CD4-positive, alpha-beta T cell treated with Interleukin-4 for 1 hour (primary cell): ENCODE data around the gene ZDHHC1.
A peak's percentile ranks its signal among the peaks of the same experiment; 100 is the strongest.

Experiments used
- DNase-seq, 2 donors: peaks; one replicate each; pipeline ENCODE4 v3.0.0-alpha.2; 2020 to 2022

Gene ZDHHC1

DNA sequence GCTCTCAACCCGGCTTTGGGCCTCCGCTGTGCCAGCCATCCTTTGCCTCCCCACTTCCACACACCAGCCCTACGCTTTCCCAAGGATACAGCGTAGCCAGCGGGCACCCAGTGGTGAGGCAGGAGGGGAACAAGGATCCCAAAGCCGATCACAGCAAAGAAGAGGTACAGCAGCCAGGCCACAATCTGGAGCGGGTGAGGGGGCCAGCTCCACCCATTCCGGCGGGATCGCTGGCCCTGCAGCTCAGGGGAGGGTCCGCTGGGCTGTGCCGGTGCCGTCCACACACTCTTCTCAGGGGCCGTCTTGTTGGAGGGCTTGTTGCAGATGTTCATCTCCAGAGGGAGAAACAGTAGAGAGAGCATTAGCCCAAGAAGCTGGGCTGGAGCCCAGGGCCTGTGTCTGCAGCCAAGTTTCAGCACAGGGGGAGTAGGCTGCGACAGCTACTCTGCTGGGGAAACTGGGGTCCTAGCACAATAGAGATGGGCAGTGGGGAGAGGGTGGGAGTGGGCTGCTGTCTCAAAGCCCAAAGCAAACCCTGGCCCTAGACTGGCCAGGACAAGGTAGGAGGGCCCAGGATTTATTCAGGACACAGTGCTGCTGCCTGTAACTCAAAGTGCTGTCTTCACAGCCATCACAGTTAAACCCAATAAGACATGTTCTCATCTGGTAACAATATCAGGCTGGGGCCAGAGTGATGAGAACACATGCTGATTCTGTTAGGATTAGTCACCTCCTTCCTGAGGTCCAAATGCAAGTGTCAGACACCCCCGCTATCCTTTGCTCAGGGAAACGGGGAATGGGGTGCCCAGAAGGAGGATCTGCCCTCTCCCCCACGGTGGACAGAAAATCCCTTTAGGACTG is 9.9 kb downstream of the ZDHHC1 start:
- no peak for DNase-seq

DNA sequence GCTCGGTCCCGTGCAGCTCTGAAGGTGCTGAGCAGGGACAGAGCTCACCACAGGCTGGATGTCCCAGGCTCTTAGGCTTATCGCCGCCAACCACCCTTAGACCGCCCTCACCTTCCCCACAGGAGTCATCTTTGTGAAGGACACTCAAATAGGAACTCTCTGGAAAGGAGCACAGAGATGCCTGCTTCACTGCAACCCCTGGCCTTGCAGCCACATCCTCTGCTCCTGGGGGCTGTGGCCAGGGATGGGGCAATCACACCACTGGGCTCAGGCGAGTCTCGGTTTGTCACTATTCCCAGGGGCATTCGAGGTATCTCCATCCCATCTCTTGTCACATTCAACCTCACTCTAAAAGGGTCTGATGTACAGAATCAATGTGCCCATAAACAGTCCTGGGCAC is 10.9 kb downstream of the ZDHHC1 start:
- DNase-seq, result no peak

DNA sequence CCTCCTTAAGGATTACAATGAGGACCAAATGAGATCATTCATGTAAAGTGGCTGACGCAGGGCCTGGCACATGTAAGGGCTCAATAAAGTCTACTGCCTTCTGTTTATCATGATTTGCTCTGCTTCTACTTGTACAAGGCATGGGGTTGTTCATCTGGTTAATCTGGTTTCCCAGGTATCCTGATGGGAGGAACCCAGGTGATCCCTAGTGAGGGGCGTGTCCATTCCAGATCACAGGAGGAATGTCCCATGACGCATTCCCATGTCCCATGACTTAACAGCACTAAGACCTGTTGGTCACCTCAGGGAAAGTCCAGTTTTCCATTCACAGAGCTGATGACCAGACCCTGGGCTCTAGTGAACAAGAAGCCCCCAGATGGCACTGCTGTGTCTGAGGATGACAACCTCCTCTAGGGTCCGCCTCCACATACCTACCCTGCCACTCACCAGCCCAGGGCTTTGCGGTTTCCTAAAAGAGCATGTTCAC is 11.5 kb downstream of the ZDHHC1 start:
- no peak for DNase-seq

DNA sequence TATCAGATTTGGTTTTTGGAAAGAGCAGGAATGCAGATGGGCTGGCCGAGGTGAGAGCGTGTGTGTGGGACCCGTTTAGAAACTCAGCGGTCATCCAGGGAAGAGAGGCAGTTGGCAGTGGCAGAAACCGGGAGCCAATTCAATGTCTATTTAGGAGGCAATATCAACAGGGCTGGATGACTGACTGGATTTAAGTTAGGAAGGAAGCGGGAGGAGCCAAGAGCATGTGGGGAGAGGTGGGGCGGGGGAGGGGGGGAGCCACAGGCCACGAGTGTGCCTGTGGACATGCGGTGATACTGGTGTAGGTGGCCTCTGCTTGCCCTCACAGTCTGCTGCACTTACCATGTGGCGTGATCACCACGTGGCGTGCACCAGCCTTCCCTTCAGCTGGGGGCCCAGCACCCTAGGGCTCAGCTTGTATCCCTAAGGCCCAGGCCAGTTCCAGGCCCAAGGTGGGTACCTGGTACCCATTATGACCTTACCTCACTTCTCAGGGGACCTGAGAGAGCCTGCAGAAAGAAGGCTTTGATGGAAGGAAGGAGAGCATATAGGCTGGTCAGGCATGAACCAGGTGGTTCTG is 12.2 kb downstream of the ZDHHC1 start:
- DNase-seq, result no peak

DNA sequence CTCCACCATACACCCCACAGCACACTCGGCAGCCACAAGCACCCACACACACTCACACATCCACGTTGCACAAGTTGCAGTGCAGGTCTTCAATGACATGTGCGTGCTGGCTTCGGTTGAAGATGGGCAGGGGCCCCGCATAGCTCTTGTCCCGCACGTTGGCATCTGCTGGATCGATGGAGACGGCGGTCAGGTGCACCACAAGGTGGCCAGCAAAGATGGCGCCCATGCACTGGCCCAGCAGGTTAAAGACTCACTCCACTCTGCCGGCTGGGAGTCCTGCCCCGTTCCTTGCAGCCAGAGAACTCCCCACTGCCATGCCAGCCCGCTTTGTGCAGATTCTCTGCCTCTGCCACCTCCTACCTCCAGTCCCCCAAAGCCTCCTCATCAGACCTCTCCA is 15.4 kb downstream of the ZDHHC1 start:
- DNase-seq, result no peak

DNA sequence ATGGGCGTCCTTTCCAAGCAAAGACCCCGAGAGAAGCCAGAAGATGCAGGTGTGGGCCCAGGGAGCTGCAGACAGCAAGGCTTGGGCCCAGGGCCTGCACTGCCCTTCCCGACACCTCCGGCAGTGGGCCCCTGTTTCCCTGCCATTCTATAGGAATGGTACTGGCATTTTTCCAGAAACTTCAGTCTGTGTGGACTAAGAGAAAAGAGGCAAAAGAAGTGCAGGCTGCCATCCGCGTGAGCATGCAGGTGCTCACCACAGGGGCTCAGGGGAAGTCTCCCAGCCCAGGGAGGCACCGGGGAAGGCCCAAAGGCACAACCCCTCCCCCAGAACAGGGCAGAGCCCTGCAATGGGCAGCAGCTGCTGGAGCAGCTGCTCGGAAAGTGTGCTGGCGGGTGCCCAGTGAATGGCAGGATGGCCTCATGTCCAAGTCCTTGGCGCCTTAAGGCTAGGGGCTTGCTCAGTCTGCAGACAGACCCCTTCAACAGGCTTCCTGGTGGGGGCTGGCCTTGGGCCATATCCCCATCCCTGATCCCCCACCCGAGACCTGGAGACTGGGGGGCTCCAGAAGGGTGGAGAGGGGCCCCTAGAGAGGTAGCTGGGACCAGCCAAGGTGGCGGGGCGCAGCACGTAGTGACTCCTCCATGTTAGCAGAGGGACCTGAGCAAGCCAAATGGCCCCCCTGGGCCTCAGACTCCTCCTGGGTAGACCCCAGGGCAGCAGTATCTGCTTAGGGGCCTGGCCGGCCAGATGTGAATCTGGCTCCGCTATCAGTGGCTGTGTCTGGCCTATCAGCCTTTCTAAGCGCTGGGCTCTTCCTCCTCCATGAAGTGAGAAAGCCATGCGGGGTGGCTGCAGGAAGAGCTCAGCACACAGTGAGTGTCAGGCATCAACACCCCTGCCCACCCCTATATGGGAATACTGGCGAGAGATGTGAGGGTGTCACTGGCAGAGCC is 16.2 kb downstream of the ZDHHC1 start:
- no peak for DNase-seq

DNA sequence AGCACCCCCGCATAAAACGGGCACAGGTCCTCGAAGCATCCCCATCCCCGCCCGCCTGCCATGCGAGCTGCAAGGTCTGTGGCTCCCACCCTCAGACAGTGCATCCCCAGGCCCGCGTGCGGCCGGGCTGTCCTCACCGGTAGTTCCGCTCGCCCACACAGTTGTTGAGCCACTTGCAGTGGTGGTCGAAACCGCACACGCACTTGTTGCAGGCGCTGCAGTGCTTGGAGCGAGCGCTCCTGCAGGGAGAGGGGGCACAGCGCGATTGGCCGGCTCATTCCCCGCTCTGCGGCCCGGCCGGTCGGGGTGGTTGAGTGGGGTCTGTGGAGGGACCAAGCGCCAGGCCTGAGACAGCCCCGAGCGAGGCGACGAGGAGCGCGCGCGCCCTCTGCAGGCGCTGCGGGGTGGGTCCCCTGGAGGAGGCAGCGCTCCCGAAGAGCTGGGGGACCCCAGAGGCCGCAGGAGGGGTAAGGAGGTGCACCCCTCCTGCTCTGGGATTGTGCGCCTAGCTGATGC is 17.0 kb downstream of the ZDHHC1 start:
- peak; percentile 47 to 48 for DNase-seq

DNA sequence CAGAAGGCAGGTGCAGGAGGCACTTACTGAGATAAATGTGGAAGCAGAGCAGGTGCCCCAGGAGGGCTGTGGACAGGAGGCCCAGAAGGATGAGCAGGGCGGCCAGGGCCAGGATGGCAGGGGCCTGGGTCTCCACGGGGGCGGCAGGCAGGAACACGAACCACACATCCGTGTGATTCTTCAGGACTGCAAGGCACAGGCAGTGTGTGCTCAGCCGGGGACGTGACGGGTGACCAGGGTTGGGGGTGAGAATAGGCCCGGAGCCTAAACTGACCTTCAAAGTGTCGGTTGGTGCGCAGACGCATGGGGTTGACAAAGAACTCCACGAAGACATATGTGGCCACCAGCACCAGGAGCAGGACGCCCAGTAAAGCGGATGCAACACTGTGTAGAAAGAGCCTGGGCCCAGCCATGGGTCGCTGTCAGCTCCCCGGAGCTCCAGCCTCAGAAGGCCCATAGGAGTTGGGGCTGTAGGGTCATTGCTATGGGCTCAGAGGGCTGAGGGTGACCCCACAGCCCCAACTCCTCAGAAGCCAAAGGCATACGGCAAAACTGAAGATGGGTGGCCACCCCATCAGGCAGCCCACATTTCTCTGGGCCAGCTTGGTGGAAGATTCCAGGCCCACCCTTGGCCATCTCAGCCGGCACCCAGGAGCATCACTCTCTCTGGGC is 17.6 kb downstream of the ZDHHC1 start:
- DNase-seq, result no peak

DNA sequence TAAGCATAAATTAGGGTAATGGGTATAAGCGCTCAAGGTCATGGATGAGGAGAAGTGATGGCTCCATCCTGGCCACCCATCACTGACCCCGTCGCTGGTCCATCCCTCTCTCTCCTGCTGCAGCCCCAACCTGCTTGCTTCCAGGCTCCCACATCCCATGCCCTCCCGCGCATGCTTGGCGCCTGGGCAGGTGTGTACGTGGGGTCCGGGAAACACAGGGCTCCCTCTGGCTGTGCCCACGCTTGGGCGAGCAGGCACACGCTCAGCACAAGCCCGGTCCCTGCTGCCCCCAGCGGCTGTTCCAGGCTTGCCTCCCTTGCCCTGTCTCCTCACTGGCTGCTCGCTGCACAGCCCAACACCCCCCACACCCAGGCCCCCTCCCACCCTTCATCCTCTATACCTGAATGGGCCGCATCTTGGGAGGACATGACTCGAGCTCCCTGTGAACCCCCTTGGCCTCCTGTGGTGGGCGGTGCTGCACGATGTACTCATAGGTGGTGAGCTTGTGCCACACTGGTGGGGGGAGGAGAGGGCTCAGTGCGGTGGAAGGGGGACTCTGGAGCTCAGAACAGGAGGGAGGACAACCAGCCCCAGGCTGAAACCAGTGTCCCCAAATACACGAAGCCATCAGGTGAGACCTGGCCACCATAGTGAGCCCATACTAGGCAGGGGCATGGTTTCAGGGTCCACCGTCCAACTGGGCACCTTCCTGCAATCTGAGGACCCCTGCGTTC is 18.3 kb downstream of the ZDHHC1 start:
- DNase-seq, result no peak

DNA sequence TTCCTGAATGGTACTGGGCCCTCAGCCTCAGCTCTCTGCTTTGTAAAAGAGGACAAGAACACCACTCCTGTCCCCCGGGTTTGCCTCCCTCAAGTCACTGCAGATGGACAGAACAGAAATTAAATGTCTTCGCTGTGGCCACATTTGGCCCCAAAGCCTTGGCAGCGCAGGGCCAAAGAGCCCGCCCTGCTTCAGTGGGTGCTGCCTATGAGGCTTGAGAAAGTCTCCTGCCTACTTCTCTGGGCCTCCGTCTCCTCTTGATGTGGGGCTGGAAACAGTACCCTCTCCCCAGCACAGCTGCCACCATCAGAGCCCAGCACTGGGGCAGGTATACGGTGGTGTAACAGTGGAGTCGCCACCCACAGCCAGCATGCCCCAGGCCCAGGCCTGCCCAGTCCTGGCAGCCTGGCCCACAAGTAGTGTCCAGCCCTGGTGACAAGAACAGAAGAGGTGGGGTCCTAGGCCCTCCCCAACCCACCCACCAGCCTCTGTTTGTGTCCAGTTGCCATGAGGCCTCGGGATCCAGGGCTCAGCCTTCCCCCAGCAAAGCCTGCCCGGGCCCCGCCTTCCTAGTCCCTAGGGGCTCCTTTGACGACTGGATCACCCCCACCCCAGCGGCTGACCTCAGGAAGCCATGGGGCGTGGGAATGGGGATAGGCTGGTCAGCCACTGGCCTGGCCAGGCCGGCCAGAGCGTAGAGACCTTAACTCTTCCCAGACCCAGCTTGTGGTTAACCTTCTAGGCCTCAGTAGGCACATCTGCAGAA is 19.1 kb downstream of the ZDHHC1 start:
- no peak for DNase-seq

DNA sequence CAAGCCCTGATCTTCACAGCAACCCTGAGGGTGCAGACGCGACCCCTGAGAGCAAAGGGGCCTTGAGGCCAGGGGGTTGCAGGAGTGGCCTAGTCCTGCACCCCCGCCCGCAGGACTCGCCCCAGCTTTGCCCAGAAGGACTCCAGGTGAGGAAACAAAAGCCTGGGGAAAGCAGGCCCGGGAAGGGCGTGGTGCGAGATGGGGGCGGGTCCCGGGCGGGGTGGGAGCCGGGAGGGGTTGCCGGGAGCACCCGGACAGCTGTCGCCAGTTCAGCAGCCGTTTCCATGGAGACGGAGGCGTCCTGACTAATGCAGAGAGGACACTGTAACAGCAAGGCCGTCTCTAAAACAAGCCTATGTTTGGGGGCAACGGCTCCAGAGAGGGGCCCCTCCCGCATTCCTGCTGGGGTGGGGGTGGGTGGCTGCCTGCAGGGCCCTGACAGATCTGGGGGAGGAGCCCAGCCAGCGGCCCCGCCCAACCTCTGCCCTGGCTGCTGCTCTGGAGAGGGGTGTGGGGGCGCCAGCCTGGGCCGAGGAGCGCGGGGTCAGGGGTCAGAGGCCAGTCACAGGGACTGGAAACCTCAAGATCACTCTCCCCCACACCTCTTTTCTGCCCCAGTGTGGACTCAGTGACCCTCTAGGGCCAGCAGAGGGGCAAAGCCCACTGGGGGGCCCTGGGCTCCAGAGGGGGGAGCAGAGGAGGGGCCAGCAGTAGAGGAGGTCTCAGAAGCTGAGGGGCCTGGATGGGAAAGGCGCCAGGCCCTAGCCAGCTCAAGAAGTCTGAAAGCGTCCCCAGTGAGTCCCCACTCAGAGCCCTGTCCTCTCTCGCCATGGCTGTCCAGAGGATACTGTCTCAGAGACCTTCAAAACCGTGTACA is 19.9 kb downstream of the ZDHHC1 start:
- DNase-seq, result no peak

DNA sequence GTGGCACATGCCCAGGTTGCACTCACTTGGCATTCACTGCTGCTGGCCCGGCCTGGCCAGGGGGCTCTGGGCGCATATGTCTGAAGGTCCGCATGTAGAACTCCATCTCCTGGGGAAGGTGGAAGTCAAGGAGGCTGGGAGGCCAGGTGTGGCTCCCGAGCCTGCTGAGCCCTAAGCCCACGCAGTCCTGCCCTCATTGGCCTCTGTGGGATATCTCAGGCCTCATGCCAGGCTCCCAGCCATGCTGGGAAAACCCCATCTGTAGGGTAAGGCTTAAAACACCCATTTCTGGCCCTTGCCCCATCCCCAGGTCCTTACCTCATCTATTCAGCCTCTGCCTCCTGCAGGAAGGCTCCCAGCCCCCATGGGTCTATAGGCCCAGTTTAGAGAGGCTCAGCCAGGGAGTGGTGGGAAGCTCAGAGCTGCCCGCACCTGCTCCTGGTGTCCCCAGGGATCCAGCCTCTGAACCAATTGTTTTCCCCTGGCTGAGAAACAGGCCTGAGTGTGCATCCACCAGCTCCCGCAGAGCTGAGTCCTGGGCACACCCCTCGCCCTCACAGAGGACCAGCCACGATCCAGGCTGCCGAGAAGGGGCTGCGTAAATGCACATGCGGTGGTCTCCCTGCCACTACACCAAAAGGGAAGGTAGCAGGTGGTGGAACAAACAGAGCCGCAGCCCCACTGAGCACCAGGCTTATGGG is 20.7 kb downstream of the ZDHHC1 start:
- DNase-seq, result no peak

DNA sequence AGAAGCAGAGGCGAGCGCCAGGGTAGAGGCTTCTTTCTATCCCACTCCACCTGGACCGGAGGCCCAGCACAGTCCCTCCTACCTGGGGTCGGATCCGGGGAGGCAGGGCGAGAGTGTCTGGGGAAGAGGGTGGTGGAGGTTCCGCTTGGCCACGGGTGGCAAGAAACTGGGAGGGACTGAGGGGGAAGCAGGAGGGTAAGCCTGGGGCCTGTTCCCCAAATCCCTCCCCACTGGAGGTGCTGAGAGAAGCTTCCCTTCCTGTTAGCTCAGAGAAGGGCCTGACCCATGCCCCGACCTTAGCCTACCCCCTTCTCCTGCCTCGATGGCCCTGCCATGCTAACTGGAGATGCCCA is 21.2 kb downstream of the ZDHHC1 start:
- DNase-seq, result peak in 1 of 2 donors; percentile 23

DNA sequence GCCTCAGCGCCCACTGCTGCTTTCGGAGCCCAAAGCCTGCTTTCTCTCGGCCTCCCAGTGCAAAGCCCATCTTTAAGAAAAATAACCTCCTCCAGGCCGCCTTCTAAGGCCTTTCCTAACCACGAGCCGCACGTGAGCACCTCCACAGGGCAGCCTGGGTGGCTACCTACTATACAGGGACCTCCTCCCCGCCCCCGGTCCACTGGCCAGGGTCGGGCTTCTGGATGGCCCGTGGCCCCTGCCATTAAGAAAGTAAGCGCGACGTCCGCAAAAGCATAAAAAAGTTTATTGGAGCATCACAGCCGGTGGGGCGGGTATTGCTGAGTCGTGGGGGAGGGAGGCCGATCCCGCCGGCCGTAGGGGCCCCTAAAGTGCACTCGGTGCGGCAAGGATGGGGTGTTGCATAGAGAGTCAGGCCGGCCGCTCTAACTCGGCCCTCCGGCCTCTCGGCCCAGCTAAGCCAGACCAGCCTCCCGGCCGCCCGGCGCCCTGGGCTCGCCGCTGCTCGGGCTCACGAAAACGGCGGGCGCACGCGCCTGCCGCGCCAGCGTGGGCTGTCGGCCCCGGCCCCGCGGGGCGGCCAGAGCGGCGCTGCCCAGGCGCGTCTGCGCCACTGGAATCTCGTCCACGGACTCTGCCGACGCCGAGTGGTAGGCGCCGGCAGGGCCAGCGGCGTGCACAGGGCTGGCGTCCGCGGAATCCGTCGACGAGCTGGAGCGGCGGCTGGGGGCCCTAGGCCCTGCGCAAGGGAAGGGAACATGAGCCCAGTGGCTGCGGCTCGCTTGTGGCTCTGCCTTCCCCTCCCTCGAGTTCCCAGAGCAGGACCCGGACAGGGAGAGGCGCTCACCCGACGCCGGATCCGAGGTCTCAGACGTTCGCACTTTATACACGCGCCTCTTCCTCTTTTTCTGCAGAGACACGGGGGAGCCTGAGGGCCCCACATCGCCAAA is 21.8 kb downstream of the ZDHHC1 start:
- peak; percentile 13 to 55 for DNase-seq

DNA sequence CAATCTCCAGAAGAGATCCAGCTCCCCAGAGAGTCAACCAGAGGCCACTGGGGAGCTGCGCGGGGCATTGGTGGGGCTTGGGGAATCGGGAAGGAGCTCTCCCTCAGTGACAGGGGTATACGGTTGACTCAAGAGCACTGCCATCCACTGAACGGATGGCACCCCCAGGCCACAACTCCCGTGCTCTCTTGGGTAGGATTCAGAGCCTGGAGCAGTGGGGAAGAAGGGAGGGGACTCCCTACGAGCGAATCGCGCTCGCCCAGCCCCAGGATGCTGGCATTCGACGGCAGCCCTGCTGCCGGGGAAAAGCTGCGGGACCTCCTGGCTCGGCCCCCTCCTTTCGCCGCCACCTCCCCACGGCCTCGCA is 22.5 kb downstream of the ZDHHC1 start:
- DNase-seq, result no peak

DNA sequence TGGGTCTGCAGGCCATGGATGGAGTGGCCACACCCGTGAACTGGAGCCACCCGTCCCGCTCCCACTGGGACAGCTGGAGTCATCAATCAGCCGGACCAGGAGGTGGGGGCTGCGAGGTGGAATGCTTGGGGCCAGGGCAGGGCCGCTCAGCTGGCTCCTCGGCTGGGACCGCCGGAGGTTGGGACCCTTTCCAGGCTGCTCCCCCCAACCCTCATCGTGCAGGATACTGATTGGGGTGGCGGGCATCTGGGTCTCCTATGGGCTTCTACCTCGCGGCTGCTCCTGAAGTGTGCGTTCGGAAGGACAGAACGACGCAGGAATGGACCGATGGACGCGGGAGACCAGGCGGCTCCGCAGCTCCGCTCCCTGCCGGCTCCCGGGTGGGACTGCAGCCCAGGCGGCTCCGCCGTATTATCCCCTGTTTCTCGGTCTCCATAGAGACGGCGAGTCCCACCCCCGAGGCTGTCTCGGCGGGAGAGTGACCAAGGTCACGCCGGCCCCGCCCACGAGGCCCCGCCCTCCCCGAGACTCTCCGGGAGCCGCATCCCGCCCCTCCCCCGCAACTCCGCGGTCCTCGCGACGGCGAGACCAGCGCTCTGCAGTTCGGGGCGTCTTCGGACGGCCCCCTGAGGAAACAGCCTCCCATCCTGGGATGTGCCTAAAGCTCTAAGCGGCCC is 23.0 kb downstream of the ZDHHC1 start, which contains the start of gene TPPP3:
Gene TPPP3, minus strand, starts transcription at position 388 of the 677 bp plus-strand sequence. CDS start 2,387 bp downstream, outside the sequence.
- peak; percentile 59 to 83 for DNase-seq

DNA sequence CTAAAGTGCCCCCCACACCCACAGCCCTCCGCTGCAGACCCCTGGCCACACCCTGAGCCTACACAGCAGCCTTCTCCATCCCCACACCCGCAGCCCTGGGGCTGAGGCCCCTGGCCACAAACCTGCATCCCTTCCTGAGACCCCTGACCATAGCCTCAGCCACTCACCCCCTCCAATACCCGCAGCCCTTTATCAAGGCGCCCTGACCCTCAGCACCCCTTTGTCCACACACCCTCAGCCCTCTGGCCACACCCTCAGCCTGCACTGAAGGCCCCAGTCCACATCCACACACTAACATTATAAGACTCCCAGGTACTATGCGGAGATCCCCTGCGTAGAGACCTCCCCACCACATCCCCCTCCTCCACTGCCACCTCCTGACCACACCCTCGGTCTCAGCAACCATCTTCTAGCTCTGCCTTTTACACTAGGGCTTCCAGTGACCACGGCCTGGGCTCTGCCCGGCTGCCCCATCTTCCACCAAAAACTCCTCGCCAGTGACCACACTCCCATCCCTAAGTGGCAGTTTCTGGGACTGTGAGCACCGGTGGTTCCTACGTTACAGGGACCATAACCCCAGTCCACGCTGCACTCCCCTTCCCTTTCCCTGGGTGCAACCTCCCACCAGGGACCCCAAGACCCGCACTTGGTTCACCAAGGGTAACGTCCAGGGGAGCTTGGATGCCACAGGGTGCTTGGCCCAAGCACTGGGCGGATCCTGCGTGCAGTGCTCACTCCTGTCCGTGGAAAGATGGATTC is 23.8 kb downstream of the ZDHHC1 start:
- no peak for DNase-seq
